ENCODE measurements around the gene FANCD2OS.
A peak's percentile ranks its signal among the peaks of the same experiment; 100 is the strongest.

The FANCD2OS gene

DNA sequence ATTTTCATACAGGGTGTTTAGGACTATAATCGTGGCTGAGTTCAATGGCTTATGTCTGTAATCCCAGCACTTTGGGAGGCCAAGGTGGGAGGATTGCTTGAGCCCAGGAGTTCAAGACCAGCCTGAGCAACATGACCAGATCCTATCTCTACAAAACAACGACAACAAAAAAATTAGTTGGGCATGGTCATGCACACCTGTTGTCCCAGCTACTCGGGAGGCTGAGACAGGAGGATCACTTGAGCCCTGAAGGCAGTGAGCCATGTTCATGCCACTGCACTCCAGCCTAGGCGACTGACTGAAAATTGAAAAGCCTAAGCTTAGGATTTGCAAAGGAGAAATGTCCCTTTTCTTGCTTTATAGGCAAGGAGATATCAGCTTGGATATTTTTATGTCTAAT, 8.9 kb upstream of the FANCD2OS start:
- no peak overlapping the region for H3K14ac ChIP-seq (ENCODE audit: low read length in 2 of 2)
- H3K36me3 ChIP-seq (ENCODE audit: control insufficient read depth in 1 of 2, insufficient read depth in 2 of 2, low read depth in 1 of 2, low read length in 2 of 2) = peaks cover 0 to 23% of the 10 kb centered on the region in 2 experiments
- no peak overlapping the region for H2BK15ac ChIP-seq (ENCODE audit: low read depth, poor library complexity, severe bottlenecking)
- peaks cover 1% of the 10 kb centered on the region for H3K79me1 ChIP-seq (replicated peaks; ENCODE audit: low read length, poor library complexity, severe bottlenecking)
- H3K27me3 ChIP-seq (ENCODE audit: control insufficient read depth in 1 of 2, insufficient read depth in 1 of 2, low read length in 2 of 2) = no peaks in the 10 kb centered on the region
- H3K4me2 ChIP-seq (ENCODE audit: low read length, poor library complexity, severe bottlenecking) = no peak overlapping the region
- H3K27ac ChIP-seq (ENCODE audit: low read length, poor library complexity, severe bottlenecking) = no peak overlapping the region
- no peak overlapping the region for H2BK120ac ChIP-seq (ENCODE audit: low read depth, low read length)
- H3K4ac ChIP-seq (ENCODE audit: low read depth in 1 of 2, low read length in 2 of 2) = no peak overlapping the region
- no peak overlapping the region for H2BK12ac ChIP-seq (ENCODE audit: low read length in 2 of 2)
- H2AK5ac ChIP-seq (ENCODE audit: low read length, severe bottlenecking) = no peak overlapping the region
- no peak overlapping the region for H2AFZ ChIP-seq (ENCODE audit: low read depth, low read length)
- H2BK5ac ChIP-seq (ENCODE audit: low read depth, low read length, poor library complexity, severe bottlenecking) = no peak overlapping the region
- H3K23ac ChIP-seq (ENCODE audit: low read length in 2 of 2) = no peak overlapping the region
- no peak overlapping the region for H3K18ac ChIP-seq (ENCODE audit: low read depth in 1 of 2, low read length in 2 of 2)
- H4K91ac ChIP-seq (ENCODE audit: low read length) = no peak overlapping the region
- WGBS = 93% methylated on average over 4 of the region's 4 CpGs
- no peaks in the 10 kb centered on the region for H3K9me3 ChIP-seq (ENCODE audit: control insufficient read depth, low read length)
- H3K4me1 ChIP-seq (ENCODE audit: control insufficient read depth, insufficient read depth, low read depth, low read length) = peaks cover 6% of the 10 kb centered on the region
- H3K4me3 ChIP-seq (ENCODE audit: insufficient read depth in 1 of 2, low read depth in 1 of 2, low read length in 2 of 2) = peak overlapping the region in 1 of 2 experiments; percentile 86
- H3K9ac ChIP-seq (ENCODE audit: low read length) = peak overlapping the region; percentile 91
- DNase-seq = no peak
- no peak overlapping the region for H4K8ac ChIP-seq (ENCODE audit: low read length)

DNA sequence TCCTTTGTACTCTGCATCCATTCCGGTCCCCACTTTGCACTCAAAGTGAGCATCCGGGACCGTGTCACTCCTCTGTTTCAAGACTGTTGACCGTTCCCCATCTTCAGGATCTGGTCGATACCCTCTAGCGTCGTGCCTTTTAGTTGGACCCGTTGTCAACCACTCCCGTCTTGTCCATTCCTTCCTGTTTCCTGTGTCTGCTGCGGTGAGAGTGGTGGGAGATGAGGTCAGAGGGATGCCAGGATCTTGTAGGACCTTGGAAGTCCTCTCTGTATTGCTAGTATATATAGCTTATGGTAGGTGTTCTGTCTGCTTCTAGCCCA, 8.0 kb upstream of the FANCD2OS start:
- Histone ChIP-seq H3K23ac (ENCODE audit: low read length in 2 of 2) (no peak overlapping the region), H3K4me1 (ENCODE audit: control insufficient read depth, insufficient read depth, low read depth, low read length) (peaks cover 6% of the 10 kb centered on the region), H2AK5ac (ENCODE audit: low read length, severe bottlenecking) (no peak overlapping the region), H3K14ac (ENCODE audit: low read length in 2 of 2) (peak overlapping the region in 1 of 2 experiments; percentile 87), H3K36me3 (ENCODE audit: control insufficient read depth in 1 of 2, insufficient read depth in 2 of 2, low read depth in 1 of 2, low read length in 2 of 2) (peaks cover 0 to 19% of the 10 kb centered on the region in 2 experiments), H3K4me3 (ENCODE audit: insufficient read depth in 1 of 2, low read depth in 1 of 2, low read length in 2 of 2) (peak overlapping the region; percentile 86 to 88), H4K8ac (ENCODE audit: low read length) (peak overlapping the region; percentile 69), H3K4me2 (ENCODE audit: low read length, poor library complexity, severe bottlenecking) (peak overlapping the region; percentile 78), H2BK5ac (ENCODE audit: low read depth, low read length, poor library complexity, severe bottlenecking) (no peak overlapping the region), H3K9me3 (ENCODE audit: control insufficient read depth, low read length) (no peaks in the 10 kb centered on the region), H3K18ac (ENCODE audit: low read depth in 1 of 2, low read length in 2 of 2) (peak overlapping the region; percentile 1 to 91), H3K4ac (ENCODE audit: low read depth in 1 of 2, low read length in 2 of 2) (peak overlapping the region in 1 of 2 experiments; percentile 93), H2AFZ (ENCODE audit: low read depth, low read length) (peak overlapping the region; percentile 89), H2BK120ac (ENCODE audit: low read depth, low read length) (no peak overlapping the region), H3K27ac (ENCODE audit: low read length, poor library complexity, severe bottlenecking) (peak overlapping the region; percentile 62), H2BK12ac (ENCODE audit: low read length in 2 of 2) (no peak overlapping the region), H4K91ac (ENCODE audit: low read length) (peak overlapping the region; percentile 79), H3K27me3 (ENCODE audit: control insufficient read depth in 1 of 2, insufficient read depth in 1 of 2, low read length in 2 of 2) (no peaks in the 10 kb centered on the region), H3K9ac (ENCODE audit: low read length) (peak overlapping the region; percentile 91), H3K79me1 (replicated peaks; ENCODE audit: low read length, poor library complexity, severe bottlenecking) (peaks cover 1% of the 10 kb centered on the region), H2BK15ac (ENCODE audit: low read depth, poor library complexity, severe bottlenecking) (no peak overlapping the region)
- 1% methylated on average over 9 of the region's 10 CpGs for WGBS
- DNase-seq = peak; percentile 84

DNA sequence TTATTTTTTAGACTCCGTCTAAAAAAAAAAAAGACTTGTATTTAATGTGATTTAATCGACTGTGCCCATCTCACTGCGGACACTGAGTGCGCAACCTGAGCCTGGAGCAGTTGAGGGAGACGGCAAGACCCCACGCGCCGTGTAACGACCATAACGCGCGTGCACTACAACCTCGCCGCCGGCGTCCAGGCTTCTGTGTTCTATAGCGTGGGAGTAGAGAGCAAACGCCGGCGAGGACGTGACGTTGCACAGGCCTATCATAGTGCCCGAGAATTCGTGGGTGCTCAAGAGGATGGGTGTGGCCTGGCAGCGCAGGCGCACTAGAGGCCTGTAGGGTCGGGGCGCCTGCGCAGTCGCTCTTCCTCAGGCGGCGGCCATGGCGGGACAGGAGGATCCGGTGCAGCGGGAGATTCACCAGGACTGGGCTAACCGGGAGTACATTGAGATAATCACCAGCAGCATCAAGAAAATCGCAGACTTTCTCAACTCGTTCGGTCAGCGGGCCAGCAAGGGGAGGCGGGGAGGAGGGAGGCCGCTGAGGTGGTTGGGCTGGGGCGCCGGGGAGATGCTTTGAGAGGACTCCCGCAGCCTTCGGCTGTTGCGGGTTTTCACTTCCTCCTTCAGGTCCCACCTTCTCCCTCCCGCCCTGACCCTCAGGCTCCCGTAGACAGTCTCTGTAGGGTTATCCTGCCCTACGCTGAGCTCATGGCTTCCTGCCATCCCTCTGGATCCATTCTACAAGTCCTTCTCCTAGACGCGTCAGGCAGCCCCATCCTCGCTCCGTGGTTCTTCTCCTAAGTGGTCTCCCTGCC, 7.5 kb upstream of the FANCD2OS start, which contains the start of gene BRK1:
BRK1 (plus strand) TSS at position 350 of the 812 bp plus-strand sequence; CDS start at position 377, 27 bp downstream.
- H2BK15ac ChIP-seq (ENCODE audit: low read depth, poor library complexity, severe bottlenecking) = no peak within 1 kb of the TSS
- H4K91ac ChIP-seq (ENCODE audit: low read length) = peak within 1 kb of the TSS; percentile 85
- peaks cover 6% of the 10 kb centered on the region for H3K4me1 ChIP-seq (ENCODE audit: control insufficient read depth, insufficient read depth, low read depth, low read length)
- H3K4me3 ChIP-seq (ENCODE audit: insufficient read depth in 1 of 2, low read depth in 1 of 2, low read length in 2 of 2) = peak within 1 kb of the TSS; percentile 86 to 88
- peak within 1 kb of the TSS in 1 of 2 experiments; percentile 84 for H2BK12ac ChIP-seq (ENCODE audit: low read length in 2 of 2)
- H3K9ac ChIP-seq (ENCODE audit: low read length) = peak within 1 kb of the TSS; percentile 91
- H2AK5ac ChIP-seq (ENCODE audit: low read length, severe bottlenecking) = no peak within 1 kb of the TSS
- no peaks in the 10 kb centered on the region for H3K9me3 ChIP-seq (ENCODE audit: control insufficient read depth, low read length)
- peak within 1 kb of the TSS; percentile 89 for H2AFZ ChIP-seq (ENCODE audit: low read depth, low read length)
- 3% methylated on average over 53 of the region's 54 CpGs for WGBS
- H3K18ac ChIP-seq (ENCODE audit: low read depth in 1 of 2, low read length in 2 of 2) = peak within 1 kb of the TSS; percentile 1 to 91
- H2BK120ac ChIP-seq (ENCODE audit: low read depth, low read length) = no peak within 1 kb of the TSS
- H3K4ac ChIP-seq (ENCODE audit: low read depth in 1 of 2, low read length in 2 of 2) = peak within 1 kb of the TSS in 1 of 2 experiments; percentile 93
- H4K8ac ChIP-seq (ENCODE audit: low read length) = peak within 1 kb of the TSS; percentile 69
- H3K79me1 ChIP-seq (replicated peaks; ENCODE audit: low read length, poor library complexity, severe bottlenecking) = peaks cover 1% of the 10 kb centered on the region
- no peak within 1 kb of the TSS for H2BK5ac ChIP-seq (ENCODE audit: low read depth, low read length, poor library complexity, severe bottlenecking)
- peaks cover 0 to 14% of the 10 kb centered on the region in 2 experiments for H3K36me3 ChIP-seq (ENCODE audit: control insufficient read depth in 1 of 2, insufficient read depth in 2 of 2, low read depth in 1 of 2, low read length in 2 of 2)
- peak; percentile 97 for DNase-seq
- peak within 1 kb of the TSS; percentile 62 for H3K27ac ChIP-seq (ENCODE audit: low read length, poor library complexity, severe bottlenecking)
- H3K14ac ChIP-seq (ENCODE audit: low read length in 2 of 2) = peak within 1 kb of the TSS in 1 of 2 experiments; percentile 87
- H3K4me2 ChIP-seq (ENCODE audit: low read length, poor library complexity, severe bottlenecking) = peak within 1 kb of the TSS; percentile 78
- H3K27me3 ChIP-seq (ENCODE audit: control insufficient read depth in 1 of 2, insufficient read depth in 1 of 2, low read length in 2 of 2) = no peaks in the 10 kb centered on the region
- peak within 1 kb of the TSS in 1 of 2 experiments; percentile 50 for H3K23ac ChIP-seq (ENCODE audit: low read length in 2 of 2)

DNA sequence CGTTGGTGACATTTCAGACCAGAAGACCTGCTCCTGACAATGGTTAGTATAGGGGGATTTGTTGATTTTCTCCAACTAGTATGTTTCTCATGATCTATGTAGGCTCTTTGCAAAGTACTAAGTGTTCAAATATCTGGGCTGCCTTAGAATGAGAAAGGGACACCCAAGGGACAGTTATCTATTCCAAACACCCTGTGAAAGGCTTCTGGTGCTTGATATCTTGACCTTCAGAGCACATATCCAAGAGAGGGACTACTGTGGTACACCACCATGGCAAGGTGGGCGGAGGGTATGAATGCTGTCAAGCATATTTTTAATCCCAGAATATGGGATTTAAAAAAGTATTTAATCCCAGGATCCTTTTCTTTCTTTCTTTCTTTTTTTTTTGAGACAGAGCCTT, 1.1 kb downstream of the FANCD2OS start:
- H4K8ac ChIP-seq (ENCODE audit: low read length) = no peak overlapping the region
- H3K4me3 ChIP-seq (ENCODE audit: insufficient read depth in 1 of 2, low read depth in 1 of 2, low read length in 2 of 2) = no peak overlapping the region
- no peak overlapping the region for H2AFZ ChIP-seq (ENCODE audit: low read depth, low read length)
- H3K4me2 ChIP-seq (ENCODE audit: low read length, poor library complexity, severe bottlenecking) = no peak overlapping the region
- no peak overlapping the region for H2BK12ac ChIP-seq (ENCODE audit: low read length in 2 of 2)
- no peak overlapping the region for H3K18ac ChIP-seq (ENCODE audit: low read depth in 1 of 2, low read length in 2 of 2)
- no peak overlapping the region for H3K14ac ChIP-seq (ENCODE audit: low read length in 2 of 2)
- 88% methylated on average over 1 of the region's 2 CpGs for WGBS
- no peak overlapping the region for H2BK120ac ChIP-seq (ENCODE audit: low read depth, low read length)
- no peaks in the 10 kb centered on the region for H3K27me3 ChIP-seq (ENCODE audit: control insufficient read depth in 1 of 2, insufficient read depth in 1 of 2, low read length in 2 of 2)
- H3K9ac ChIP-seq (ENCODE audit: low read length) = no peak overlapping the region
- H3K79me1 ChIP-seq (replicated peaks; ENCODE audit: low read length, poor library complexity, severe bottlenecking) = no peaks in the 10 kb centered on the region
- no peak overlapping the region for H2AK5ac ChIP-seq (ENCODE audit: low read length, severe bottlenecking)
- H3K9me3 ChIP-seq (ENCODE audit: control insufficient read depth, low read length) = no peaks in the 10 kb centered on the region
- no peak overlapping the region for H3K23ac ChIP-seq (ENCODE audit: low read length in 2 of 2)
- H4K91ac ChIP-seq (ENCODE audit: low read length) = no peak overlapping the region
- H3K4ac ChIP-seq (ENCODE audit: low read depth in 1 of 2, low read length in 2 of 2) = no peak overlapping the region
- H3K27ac ChIP-seq (ENCODE audit: low read length, poor library complexity, severe bottlenecking) = no peak overlapping the region
- no peak for DNase-seq
- H2BK15ac ChIP-seq (ENCODE audit: low read depth, poor library complexity, severe bottlenecking) = no peak overlapping the region
- no peaks in the 10 kb centered on the region for H3K36me3 ChIP-seq (ENCODE audit: control insufficient read depth in 1 of 2, insufficient read depth in 2 of 2, low read depth in 1 of 2, low read length in 2 of 2)
- no peak overlapping the region for H2BK5ac ChIP-seq (ENCODE audit: low read depth, low read length, poor library complexity, severe bottlenecking)
- H3K4me1 ChIP-seq (ENCODE audit: control insufficient read depth, insufficient read depth, low read depth, low read length) = no peaks in the 10 kb centered on the region

Measured in mesenchymal stem cell (in vitro differentiated cells and primary cell).